Epithelial cell of esophagus (primary cell): ENCODE data around the gene PARD3.

ENCODE experiments used
- DNase-seq: peaks from one replicate; pipeline ENCODE4 v3.0.0; 2010; ENCODE audit warnings: low read depth
- H3K4me3 ChIP-seq: 2 replicates; pipeline ENCODE4 v1.5.1; 2011; ENCODE audit warnings: mild to moderate bottlenecking, low read length, control low read depth
- CTCF ChIP-seq: IDR thresholded peaks from 2 replicates; pipeline ENCODE4 v1.5.1; 2011; ENCODE audit warnings: low read depth, mild to moderate bottlenecking, low read length, control low read depth, inconsistent platforms; ENCODE audit not compliant: insufficient read depth; ENCODE audit errors: missing control alignments

PARD3 gene

DNA sequence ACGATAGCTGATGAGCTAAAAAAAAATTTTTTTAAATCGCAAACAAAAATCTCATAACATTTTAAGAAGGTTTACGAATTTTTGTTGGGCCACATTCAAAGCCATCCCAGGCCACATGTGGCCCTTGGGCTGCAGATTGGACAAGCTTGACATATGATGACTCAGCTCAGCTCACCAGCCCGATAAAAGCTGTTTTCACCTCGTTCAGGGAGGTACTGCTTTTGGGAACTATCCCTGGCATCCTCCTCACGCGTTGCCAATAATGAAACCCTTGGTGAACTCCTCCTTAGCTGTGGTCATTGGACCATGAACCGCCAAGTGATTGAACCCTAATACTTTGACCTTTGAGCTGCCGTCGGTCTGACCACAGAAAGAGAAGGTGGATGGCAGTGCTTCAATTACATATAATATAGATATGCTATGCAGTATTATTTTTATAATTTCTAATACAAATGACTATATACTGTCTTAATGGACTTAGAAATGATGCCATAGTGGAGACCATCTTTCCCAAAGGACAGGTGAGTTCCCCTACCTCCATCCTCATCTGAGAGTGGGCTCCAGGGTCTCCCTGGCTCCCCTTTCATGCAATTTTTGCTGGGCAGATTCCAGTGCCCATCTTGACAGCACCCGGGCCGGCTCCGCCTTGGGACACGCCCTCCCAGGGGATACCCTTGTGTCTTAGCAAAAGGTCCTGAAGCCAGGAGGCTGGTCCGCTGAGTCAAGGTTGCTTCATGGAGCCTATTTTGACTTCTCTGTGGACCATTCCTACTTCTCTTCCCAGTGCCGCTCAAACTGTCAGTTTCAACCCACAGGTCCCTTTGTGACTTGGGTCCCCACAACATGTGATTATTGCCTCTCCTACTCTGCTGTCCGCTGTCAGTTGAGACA lies 707.2 kb downstream of the PARD3 start:
- DNase-seq = no peak
- no peak for TF ChIP-seq CTCF
- H3K4me3 ChIP-seq = no peak overlapping the region

DNA sequence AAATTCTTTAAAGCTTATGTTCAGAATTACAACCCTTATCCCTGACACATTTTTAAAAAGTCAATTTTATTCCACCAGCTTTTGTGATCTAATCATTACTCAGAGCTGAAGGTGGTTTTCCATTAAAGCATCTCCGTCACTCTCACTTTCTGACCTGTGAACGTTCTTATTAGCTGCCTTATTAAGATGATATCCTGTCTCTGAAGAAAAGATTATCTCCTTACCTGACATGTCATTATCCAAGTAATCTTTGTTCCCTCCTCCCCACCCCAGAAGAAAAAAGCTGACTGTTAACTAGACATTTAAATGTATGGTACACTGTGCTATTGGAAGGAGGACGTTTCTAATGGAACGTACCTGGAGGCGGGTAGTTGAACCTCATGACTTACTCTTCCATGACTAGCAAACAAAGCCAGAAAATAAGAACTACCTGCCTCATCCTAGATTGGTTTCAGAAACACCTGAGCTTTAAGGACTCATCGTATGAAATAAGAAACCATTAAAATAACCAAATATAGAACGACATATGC lies 708.7 kb downstream of the PARD3 start:
- peak; percentile 49 for DNase-seq
- no peak overlapping the region for H3K4me3 ChIP-seq
- TF ChIP-seq CTCF = no peak

GRCh38 chr10:34104829-34105572 lies 710.1 kb downstream of the PARD3 start:
- no peak overlapping the region for H3K4me3 ChIP-seq
- DNase-seq = no peak
- no peak for TF ChIP-seq CTCF

DNA sequence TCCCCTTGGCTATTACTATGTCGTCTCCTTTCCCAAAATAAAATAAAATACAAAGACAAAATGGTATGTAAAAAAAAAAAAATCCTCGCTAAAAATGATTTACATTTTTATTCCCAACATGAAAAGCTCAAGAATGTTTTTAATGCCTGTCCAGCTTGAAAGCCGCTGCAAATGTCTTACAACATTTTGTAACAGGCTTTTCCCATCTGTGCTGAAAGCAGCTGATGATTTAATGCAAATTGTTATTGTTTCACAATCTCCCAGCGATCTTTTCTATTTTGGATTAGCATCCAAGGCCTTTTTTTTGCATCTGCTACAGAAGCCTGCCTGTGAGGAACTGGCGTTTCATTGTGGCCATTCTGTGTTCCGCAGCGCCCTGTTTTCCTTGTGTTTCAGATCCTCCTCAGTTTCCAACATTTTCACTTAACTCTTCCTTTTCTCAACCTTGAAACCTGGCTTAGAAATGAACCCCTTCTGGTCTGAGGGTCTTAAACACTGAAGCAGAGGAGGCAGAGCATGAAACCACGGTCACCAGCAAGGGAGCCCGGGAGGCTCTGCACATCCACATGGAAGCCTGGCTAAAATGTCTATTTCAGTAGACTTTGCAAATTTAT lies 712.1 kb downstream of the PARD3 start:
- H3K4me3 ChIP-seq = no peak overlapping the region
- DNase-seq = no peak
- TF ChIP-seq CTCF = no peak

DNA sequence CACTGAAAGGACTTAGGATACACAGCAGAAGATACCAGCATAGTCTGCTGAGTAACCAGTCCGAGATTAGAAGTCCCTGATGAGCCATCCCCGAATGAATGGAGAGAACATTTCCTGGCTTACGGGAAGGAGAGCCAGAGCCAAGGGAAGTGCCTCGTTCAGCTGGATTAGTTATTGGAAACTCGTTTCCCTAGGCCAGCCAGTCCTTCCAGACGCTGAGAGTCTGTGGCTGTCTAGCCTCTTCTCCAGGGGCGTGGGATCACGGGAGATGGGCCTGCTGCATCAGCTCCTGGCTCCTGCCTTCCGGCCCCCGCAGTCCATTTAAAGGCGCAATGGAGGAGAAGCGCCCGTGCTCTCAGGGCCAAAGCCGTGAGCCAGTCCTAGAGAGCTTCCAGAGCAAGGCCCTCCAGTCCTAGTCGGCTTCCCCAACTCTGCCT lies 712.8 kb downstream of the PARD3 start:
- TF ChIP-seq CTCF = no peak
- DNase-seq = peak; percentile 39
- no peak overlapping the region for H3K4me3 ChIP-seq

DNA sequence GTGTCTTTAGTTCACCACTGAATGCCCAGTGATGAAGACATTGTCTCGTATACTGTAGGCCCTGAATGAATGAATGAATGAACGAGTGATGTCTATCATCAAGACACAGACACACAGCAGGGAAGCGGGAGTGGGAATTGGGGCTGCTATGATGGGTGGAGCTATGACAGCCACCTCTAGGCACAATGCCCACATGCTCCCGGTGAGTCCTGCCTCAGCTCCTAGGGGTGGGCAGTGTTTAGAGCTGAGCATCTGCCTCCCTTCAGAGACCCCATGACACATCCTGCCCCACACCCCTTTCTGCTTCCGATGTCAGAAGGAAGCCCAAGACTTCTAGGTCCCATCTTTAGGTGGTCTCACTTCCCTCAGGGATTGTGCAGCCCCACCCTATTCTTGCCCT lies 714.1 kb downstream of the PARD3 start:
- no peak overlapping the region for H3K4me3 ChIP-seq
- no peak for TF ChIP-seq CTCF
- DNase-seq = no peak
